HG02588 (cell line): Measurements from ENCODE around the gene RAB11FIP5.

Source experiments
- ATAC-seq: cut with Tn5 transposase; IDR thresholded peaks from one replicate; pipeline ENCODE4 v1.9.1; 2021; ENCODE audit warnings: mild to moderate bottlenecking, moderate library complexity; ENCODE audit not compliant: unreplicated experiment

The RAB11FIP5 gene

GRCh38 chr2:73035899-73036711 is 76.6 kb downstream of the RAB11FIP5 start:
- no peak for ATAC-seq

GRCh38 chr2:73034661-73035375 is 77.9 kb downstream of the RAB11FIP5 start:
- ATAC-seq = no peak

GRCh38 chr2:73033766-73034381 is 78.9 kb downstream of the RAB11FIP5 start:
- no peak for ATAC-seq

GRCh38 chr2:73033142-73033765 is 79.5 kb downstream of the RAB11FIP5 start:
- no peak for ATAC-seq

- no peak for ATAC-seq
Measured at GRCh38 chr2:73032702-73033097, 80.0 kb downstream of the RAB11FIP5 start.

- ATAC-seq = no peak
Measured at GRCh38 chr2:73031725-73032701, 80.7 kb downstream of the RAB11FIP5 start.

- ATAC-seq = no peak
Measured at GRCh38 chr2:73031095-73031678, 81.6 kb downstream of the RAB11FIP5 start.

- no peak for ATAC-seq
Measured at GRCh38 chr2:73028841-73029240, 83.9 kb downstream of the RAB11FIP5 start.

GRCh38 chr2:73027340-73027739 is 85.4 kb downstream of the RAB11FIP5 start:
- no peak for ATAC-seq

- no peak for ATAC-seq
Measured at GRCh38 chr2:73023497-73023896, 89.3 kb downstream of the RAB11FIP5 start.
